GM13977 (cell line): ENCODE results near the gene CAPN10.
"Not testable (repeated sequence)": the region's sequence is repeated elsewhere in the genome, so short reads cannot be mapped to it uniquely, and the experiment has no call there.

Experiments used
- DNase-seq: peaks from one replicate; pipeline ENCODE4 v3.0.0; 2012; ENCODE audit warnings: low spot score
- in situ Hi-C: fragments of 300-500 bp; cut with MboI; formaldehyde crosslinking; loops from one replicate; pipeline ENCODE4 v1.12.0; 2022; ENCODE audit warnings: low sequenced_read_pairs, low pct_unique_long_range_greater_than_20kb, mixed read lengths, inconsistent platforms; ENCODE audit not compliant: unreplicated experiment
- TF ChIP-seq, protein P1 (sequence below): IDR thresholded peaks from 2 replicates; pipeline ENCODE4 v1.5.1; 2012; ENCODE audit warnings: mild to moderate bottlenecking, control low read depth; ENCODE audit not compliant: insufficient read depth; ENCODE audit errors: extremely low read depth, missing control alignments

Gene CAPN10

GRCh38 chr2:240586198-240586918 is at the start of gene CAPN10:
Gene CAPN10, plus strand, starts transcription at chr2:240586734. Its CDS starts 178 bp downstream, at chr2:240586912.
- TF ChIP-seq, protein P1, sequence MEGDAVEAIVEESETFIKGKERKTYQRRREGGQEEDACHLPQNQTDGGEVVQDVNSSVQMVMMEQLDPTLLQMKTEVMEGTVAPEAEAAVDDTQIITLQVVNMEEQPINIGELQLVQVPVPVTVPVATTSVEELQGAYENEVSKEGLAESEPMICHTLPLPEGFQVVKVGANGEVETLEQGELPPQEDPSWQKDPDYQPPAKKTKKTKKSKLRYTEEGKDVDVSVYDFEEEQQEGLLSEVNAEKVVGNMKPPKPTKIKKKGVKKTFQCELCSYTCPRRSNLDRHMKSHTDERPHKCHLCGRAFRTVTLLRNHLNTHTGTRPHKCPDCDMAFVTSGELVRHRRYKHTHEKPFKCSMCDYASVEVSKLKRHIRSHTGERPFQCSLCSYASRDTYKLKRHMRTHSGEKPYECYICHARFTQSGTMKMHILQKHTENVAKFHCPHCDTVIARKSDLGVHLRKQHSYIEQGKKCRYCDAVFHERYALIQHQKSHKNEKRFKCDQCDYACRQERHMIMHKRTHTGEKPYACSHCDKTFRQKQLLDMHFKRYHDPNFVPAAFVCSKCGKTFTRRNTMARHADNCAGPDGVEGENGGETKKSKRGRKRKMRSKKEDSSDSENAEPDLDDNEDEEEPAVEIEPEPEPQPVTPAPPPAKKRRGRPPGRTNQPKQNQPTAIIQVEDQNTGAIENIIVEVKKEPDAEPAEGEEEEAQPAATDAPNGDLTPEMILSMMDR: no peak
- DNase-seq: peak; percentile 97
- in situ Hi-C loops: no loop called here

- DNase-seq: no peak
- TF ChIP-seq, protein P1: no peak
- in situ Hi-C loops: no loop called here
Observed at GRCh38 chr2:240538031-240538780, 48.3 kb upstream of the CAPN10 start.

DNA sequence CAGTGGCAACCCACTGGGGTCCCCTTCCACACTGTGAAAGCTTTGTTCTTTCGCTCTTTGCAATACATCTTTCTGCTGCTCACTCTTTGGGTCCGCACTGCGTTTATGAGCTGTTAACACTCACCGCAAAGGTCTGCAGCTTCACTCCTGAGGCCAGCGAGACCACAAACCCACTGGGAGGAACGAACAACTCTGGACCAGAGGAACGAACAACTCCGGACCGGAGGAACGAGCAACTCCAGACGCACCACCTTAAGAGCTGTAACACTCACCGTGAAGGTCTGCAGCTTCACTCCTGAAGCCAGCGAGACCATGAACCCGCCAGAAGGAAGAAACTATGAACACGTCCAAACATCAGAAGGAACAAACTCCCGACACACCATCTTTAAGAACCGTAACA is 47.4 kb upstream of the CAPN10 start:
- in situ Hi-C loops: not testable (repeated sequence)

DNA sequence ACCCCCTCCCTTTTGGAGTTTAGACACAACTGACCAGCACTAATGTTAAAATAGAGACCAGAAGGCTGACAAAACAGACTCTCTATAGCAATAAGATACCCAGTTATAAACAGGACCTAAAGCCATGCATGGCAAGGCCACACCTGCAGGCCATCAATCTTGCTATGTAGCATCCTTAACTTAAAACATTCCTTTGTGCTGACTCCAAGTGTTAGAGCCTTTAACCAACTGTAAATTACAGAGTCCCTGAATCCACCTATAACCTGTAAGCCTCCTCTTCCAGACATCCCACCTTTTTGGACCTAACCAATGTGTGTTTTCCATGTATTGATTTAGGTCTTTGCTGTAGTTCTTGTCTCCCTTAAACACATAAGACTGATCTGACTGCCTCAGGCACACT is 46.6 kb upstream of the CAPN10 start:
- DNase-seq: no peak
- in situ Hi-C loops: no loop called here
- TF ChIP-seq, protein P1: no peak

More for the DNA sequence above, 47.4 kb upstream of the CAPN10 start:
- DNase-seq: not testable (repeated sequence)

DNA sequence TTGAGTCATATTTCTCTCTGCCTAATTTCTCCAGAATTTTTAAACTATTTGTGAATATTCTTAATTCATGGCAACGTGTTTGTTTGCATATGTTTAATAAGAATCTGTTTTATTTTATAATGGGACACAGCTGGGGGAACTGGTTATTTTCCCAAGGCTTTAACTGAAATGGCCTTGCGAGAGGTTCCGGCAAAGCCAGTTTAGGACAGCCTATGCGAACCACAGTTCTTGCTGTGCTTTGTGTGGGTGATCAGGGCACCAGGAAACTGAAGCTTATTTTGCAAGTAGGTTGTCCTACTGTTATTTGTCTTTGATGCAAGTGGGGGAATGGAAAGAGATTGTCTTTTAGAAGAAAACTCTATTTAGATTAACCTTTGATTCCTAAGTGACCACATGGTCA is 35.2 kb upstream of the CAPN10 start:
- DNase-seq: no peak
- in situ Hi-C loops: no loop called here
- TF ChIP-seq, protein P1: no peak

GRCh38 chr2:240551811-240552210 is 34.7 kb upstream of the CAPN10 start:
- TF ChIP-seq, protein P1: no peak
- DNase-seq: no peak
- in situ Hi-C loops: no loop called here

DNA sequence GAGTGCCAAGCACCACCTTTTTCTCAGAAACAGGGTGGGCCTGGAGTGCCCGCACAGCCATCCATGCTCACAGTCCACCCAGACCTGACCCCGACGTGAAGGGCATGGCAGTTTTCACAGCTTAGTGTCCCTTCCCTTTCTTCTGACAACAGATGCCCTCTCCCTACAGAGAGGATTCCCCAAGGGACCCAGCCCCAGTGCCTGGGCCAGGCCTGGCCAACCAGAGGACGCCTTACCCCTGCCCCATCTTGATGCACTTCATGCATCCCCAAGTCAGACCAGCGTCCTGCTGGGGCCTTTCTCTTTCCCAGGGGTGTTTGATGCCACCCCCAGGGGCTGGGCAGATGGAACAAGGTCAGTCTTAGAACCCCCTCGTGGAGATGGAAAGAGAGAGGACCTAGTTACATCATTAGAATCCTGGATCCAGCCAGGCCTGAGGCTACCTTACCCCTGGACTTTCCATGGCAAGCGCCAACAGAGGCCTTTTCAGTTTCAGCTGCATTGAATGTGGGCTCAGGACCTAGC is 32.5 kb upstream of the CAPN10 start:
- TF ChIP-seq, protein P1: no peak
- in situ Hi-C loops: no loop called here
- DNase-seq: no peak
